ENCODE results near the gene TSPAN33.

DNA sequence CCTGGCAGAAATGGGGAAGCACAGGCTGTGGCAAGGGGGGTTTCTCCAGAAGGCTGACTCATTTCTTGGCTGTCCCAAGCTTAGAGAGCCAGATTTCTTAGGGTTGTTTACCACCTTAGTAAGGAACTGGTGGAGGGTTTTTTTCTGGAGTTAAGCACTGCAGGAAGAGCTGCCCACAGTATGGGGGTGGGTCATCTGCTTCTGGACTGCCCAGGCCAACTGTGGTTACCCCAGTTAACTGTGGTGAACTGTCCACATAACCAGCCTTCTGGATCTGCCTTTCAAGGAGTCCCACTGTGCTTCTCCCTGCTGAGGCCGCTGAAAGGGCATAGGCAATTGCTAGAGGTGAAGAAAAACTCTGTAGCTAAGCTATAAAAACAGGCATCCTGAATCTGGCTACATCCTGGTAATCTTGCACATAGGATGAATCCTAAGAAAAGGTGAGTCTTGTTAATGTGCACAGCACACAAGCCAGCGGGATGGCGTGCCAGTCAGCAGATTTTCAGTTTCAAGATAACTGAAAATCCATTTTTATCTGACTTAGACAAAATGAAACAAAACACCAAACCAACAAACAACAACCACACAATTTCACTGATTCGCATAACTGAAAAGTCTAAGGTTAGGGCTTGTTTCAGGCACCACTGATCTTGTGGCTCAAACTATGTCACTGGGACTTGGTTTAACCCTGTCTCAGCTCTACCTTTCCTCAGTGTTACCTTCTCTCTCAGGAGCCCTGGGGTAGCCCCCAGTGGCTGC, 21.6 kb upstream of the TSPAN33 start:
- TF ChIP-seq, protein P1, sequence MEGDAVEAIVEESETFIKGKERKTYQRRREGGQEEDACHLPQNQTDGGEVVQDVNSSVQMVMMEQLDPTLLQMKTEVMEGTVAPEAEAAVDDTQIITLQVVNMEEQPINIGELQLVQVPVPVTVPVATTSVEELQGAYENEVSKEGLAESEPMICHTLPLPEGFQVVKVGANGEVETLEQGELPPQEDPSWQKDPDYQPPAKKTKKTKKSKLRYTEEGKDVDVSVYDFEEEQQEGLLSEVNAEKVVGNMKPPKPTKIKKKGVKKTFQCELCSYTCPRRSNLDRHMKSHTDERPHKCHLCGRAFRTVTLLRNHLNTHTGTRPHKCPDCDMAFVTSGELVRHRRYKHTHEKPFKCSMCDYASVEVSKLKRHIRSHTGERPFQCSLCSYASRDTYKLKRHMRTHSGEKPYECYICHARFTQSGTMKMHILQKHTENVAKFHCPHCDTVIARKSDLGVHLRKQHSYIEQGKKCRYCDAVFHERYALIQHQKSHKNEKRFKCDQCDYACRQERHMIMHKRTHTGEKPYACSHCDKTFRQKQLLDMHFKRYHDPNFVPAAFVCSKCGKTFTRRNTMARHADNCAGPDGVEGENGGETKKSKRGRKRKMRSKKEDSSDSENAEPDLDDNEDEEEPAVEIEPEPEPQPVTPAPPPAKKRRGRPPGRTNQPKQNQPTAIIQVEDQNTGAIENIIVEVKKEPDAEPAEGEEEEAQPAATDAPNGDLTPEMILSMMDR (IDR thresholded peaks at IDR 0.05) = no peak
- TF ChIP-seq EP300 (IDR thresholded peaks at IDR 0.05) (no peak), POLR2AphosphoS5 (IDR thresholded peaks at IDR 0.05) (no peak)
